ENCODE data around the gene STK38. TPM values are rescaled to one million over a fixed set of nuclear protein-coding genes. Genes with fewer than 3 reads are reported as not detected.
"Not testable (repeated sequence)": the region's sequence is repeated elsewhere in the genome, so short reads cannot be mapped to it uniquely, and the experiment has no call there.

Gene STK38
- total and polyA plus RNA-seq, 5 experiments from 2014 or later, result 46.4 to 163 (median 79.6) TPM

DNA sequence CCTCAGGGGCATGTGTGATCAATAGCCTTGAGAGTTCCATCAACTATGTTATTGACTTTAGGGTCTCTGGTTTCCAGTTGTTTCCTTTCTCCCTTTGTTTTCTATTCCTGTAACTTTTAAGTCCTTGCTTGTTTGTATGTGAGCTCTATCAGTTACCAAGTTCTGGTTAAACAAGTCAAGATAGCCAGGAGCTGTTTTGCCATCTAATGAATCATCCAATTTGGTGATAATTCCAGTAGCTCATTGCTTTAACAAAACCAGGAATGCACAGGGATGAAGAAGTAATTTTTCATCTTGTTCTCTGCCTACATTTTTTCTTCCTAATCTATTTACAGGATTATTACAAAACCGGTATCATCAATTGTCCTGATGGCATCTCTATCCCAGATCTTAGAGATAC lies 68.0 kb downstream of the STK38 start:
- DNase-seq, result no peak
- peaks cover 9 to 26% (median 16%) of the 10 kb centered on the region in 4 donors for H3K4me1 Mint-ChIP-seq
- peaks cover 0 to 72% (median 26%) of the 10 kb centered on the region in 3 donors for H3K36me3 Mint-ChIP-seq
- no peak for ATAC-seq
- peak overlapping the region in 1 of 10 donors; percentile 7 for H3K4me3 Mint-ChIP-seq
- peak overlapping the region in 6 of 10 donors; percentile 25 to 63 (median 36) for H3K27ac Mint-ChIP-seq
- no peaks in the 10 kb centered on the region for H3K9me3 Mint-ChIP-seq
- POLR2A ChIA-PET, result interaction anchor here (0.6 to 1.1 kb wide), 3 partner anchors 36 to 104 kb away, joined by 3 read pairs; partner anchors contain the start of gene KCTD20
- H3K27me3 Mint-ChIP-seq, result no peaks in the 10 kb centered on the region

DNA sequence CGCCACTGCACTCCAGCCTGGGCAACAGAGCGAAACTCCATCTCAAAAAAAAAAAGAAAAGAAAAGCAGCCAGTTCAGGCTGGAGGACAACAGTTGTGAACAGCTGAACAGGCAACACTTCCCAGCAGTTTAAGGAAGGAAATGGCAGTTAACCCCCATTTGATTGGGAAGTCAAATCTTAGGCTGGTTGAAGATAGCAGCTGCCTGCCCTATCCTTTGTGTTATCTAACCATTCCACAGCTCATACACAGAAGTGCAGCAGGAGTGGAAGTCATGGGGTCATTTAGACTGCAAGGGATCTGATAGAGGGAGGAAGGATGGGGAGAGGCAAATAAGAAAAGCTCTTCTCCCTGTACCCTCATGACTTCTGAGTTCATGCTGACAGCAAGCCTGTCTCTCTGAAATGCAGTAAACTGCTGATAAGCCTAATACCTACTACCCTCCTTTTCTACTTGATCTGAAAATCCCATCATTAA lies 69.2 kb downstream of the STK38 start:
- POLR2A ChIA-PET, result interaction anchor here (0.6 to 1.0 kb wide), 3 partner anchors 8 to 95 kb away, joined by 3 to 6 read pairs (median 3); no protein-coding TSS in a partner anchor
- H3K4me1 Mint-ChIP-seq, result peaks cover 9 to 26% (median 16%) of the 10 kb centered on the region in 4 donors
- no peak for DNase-seq

GRCh38 chr6:36469946-36470345 lies 77.3 kb downstream of the STK38 start:
- peaks cover 4 to 25% (median 13%) of the 10 kb centered on the region in 4 donors for H3K4me1 Mint-ChIP-seq
- H3K27ac Mint-ChIP-seq, result peak overlapping the region in 5 of 10 donors; percentile 4 to 60 (median 27)
- H3K36me3 Mint-ChIP-seq, result peaks cover 1 to 60% (median 4%) of the 10 kb centered on the region in 3 donors
- H3K4me3 Mint-ChIP-seq, result no peak overlapping the region
- no peak for ATAC-seq
- no peaks in the 10 kb centered on the region for H3K9me3 Mint-ChIP-seq
- POLR2A ChIA-PET, result interaction anchor here (0.9 to 1.1 kb wide), 2 partner anchors 8 to 123 kb away, joined by 3 read pairs; no protein-coding TSS in a partner anchor
- no peaks in the 10 kb centered on the region for H3K27me3 Mint-ChIP-seq
- no peak for DNase-seq

More for the DNA sequence above, 69.2 kb downstream of the STK38 start:
- Mint-ChIP-seq H3K36me3 (peaks cover 0 to 70% (median 25%) of the 10 kb centered on the region in 3 donors), H3K27ac (peak overlapping the region in 7 of 10 donors; percentile 4 to 76 (median 44)), H3K27me3 (no peaks in the 10 kb centered on the region), H3K9me3 (no peaks in the 10 kb centered on the region), H3K4me3 (no peak overlapping the region)
- ATAC-seq, result no peak

GRCh38 chr6:36469148-36469661 lies 78.1 kb downstream of the STK38 start:
- Mint-ChIP-seq H3K27ac (peak overlapping the region in 8 of 10 donors; percentile 2 to 78 (median 46)), H3K4me1 (peaks cover 9 to 26% (median 18%) of the 10 kb centered on the region in 4 donors), H3K36me3 (peaks cover 1 to 53% (median 4%) of the 10 kb centered on the region in 3 donors), H3K9me3 (no peaks in the 10 kb centered on the region), H3K27me3 (no peaks in the 10 kb centered on the region), H3K4me3 (no peak overlapping the region)
- no peak for DNase-seq
- POLR2A ChIA-PET, result interaction anchor here (0.9 to 1.1 kb wide), 2 partner anchors 9 to 124 kb away, joined by 3 read pairs; no protein-coding TSS in a partner anchor
- no peak for ATAC-seq

- Mint-ChIP-seq H3K27ac (no peak overlapping the region), H3K36me3 (peaks cover 1 to 41% (median 4%) of the 10 kb centered on the region in 3 donors), H3K4me1 (peaks cover 14 to 33% (median 30%) of the 10 kb centered on the region in 4 donors), H3K27me3 (no peaks in the 10 kb centered on the region), H3K9me3 (no peaks in the 10 kb centered on the region), H3K4me3 (no peak overlapping the region)
- DNase-seq (no peak), ATAC-seq (no peak)
- POLR2A ChIA-PET, result no interaction called here
These were observed 79.7 kb downstream of the STK38 start for GRCh38 chr6:36467625-36468024.

DNA sequence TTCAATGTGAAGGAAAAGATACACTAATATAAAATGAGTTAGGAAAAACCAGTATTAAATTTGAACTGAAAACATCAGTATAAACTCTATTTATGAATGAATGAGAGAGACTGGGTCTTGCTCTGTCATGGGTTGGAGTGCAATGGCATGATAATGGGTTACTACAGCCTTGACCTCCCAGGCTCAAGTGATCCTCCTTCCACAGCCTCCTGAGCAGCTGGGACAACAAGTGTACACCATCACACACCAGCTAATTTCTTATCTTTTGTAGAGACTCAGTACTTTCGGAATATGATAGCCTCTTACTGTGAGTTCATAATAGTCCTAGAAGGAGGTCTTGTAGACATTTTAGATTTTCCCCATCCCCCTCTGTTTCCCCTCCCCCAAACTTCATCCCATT lies 83.0 kb downstream of the STK38 start:
- H3K27ac Mint-ChIP-seq, result peak overlapping the region in 6 of 10 donors; percentile 17 to 75 (median 36)

DNA sequence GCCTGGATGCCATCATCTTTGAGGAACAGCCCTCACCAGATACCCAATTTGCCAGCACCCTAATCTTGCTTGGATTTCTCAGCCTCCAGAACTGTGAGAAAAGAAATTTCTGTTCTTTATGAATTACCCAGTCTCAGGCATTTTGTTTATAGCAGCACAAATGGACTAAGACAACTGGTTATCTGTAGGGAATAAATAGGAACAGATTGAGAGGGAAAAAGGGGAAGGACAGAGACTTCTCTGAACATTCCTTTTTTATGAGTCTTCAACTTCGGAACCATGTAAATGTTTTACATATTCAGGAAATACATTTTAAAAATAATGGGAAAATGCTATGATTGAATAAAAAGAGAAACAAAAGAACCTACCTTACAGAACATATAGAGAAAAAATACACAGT lies 83.6 kb downstream of the STK38 start:
- H3K4me3 Mint-ChIP-seq, result no peak overlapping the region
- POLR2A ChIA-PET, result interaction anchor here (0.6 kb wide), 1 partner anchor 116 kb away, joined by 4 read pairs; no protein-coding TSS in a partner anchor
- DNase-seq (no peak), ATAC-seq (no peak)
- no peaks in the 10 kb centered on the region for H3K27me3 Mint-ChIP-seq
- H3K4me1 Mint-ChIP-seq, result peaks cover 21 to 49% (median 48%) of the 10 kb centered on the region in 4 donors
- H3K36me3 Mint-ChIP-seq, result peaks cover 0 to 18% (median 2%) of the 10 kb centered on the region in 3 donors
- no peaks in the 10 kb centered on the region for H3K9me3 Mint-ChIP-seq
- peak overlapping the region in 2 of 10 donors; percentile 17 to 20 for H3K27ac Mint-ChIP-seq

More for the DNA sequence above, 83.0 kb downstream of the STK38 start:
- DNase-seq, result no peak
- POLR2A ChIA-PET, result interaction anchor here (0.8 kb wide), 1 partner anchor 20 kb away, joined by 3 read pairs; no protein-coding TSS in a partner anchor
- no peak for ATAC-seq
- Mint-ChIP-seq H3K9me3 (no peaks in the 10 kb centered on the region), H3K36me3 (peaks cover 0 to 21% (median 2%) of the 10 kb centered on the region in 3 donors), H3K27me3 (no peaks in the 10 kb centered on the region), H3K4me1 (peaks cover 24 to 53% (median 52%) of the 10 kb centered on the region in 4 donors), H3K4me3 (no peak overlapping the region)

GRCh38 chr6:36461646-36462045 lies 85.6 kb downstream of the STK38 start:
- POLR2A ChIA-PET, result interaction anchor here (0.9 kb wide), 1 partner anchor 140 kb away, joined by 3 read pairs; no protein-coding TSS in a partner anchor
- peak overlapping the region in 3 of 10 donors; percentile 10 to 69 (median 13) for H3K27ac Mint-ChIP-seq
- no peak for ATAC-seq

DNA sequence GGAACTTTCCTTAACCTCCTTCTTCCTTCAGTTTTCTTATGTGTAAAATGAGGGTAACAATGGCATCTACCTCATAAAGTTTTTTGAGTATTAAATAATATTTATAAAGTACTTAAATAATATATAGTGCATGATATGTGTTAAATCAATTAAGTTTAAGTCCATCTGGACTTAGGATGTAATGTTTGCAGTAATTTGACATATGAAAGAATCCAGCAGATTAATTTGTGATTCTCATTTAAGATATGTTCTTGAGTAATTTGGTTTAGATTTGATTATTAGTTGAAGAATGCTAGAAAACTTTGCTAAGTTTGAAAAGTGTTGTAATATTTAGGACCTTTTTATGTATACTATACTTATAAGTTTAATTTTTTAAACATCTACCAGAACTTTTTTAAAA lies 86.4 kb downstream of the STK38 start:
- Mint-ChIP-seq H3K4me1 (peaks cover 26 to 56% (median 53%) of the 10 kb centered on the region in 4 donors), H3K36me3 (peaks cover 0 to 13% (median 2%) of the 10 kb centered on the region in 3 donors), H3K4me3 (no peak overlapping the region), H3K9me3 (peaks cover 0 to 1% (median 0%) of the 10 kb centered on the region in 9 donors), H3K27me3 (no peaks in the 10 kb centered on the region), H3K27ac (peak overlapping the region in 1 of 10 donors; percentile 67)
- POLR2A ChIA-PET, result interaction anchor here (0.6 kb wide), 1 partner anchor 43 kb away, joined by 4 read pairs; no protein-coding TSS in a partner anchor
- DNase-seq, result no peak
- no peak for ATAC-seq

More at GRCh38 chr6:36461646-36462045, 85.6 kb downstream of the STK38 start:
- no peak for DNase-seq
- Mint-ChIP-seq H3K4me3 (no peak overlapping the region), H3K27me3 (no peaks in the 10 kb centered on the region), H3K9me3 (peaks cover 0 to 1% (median 0%) of the 10 kb centered on the region in 9 donors), H3K36me3 (peaks cover 0 to 19% (median 2%) of the 10 kb centered on the region in 3 donors), H3K4me1 (peaks cover 26 to 55% (median 53%) of the 10 kb centered on the region in 4 donors)

DNA sequence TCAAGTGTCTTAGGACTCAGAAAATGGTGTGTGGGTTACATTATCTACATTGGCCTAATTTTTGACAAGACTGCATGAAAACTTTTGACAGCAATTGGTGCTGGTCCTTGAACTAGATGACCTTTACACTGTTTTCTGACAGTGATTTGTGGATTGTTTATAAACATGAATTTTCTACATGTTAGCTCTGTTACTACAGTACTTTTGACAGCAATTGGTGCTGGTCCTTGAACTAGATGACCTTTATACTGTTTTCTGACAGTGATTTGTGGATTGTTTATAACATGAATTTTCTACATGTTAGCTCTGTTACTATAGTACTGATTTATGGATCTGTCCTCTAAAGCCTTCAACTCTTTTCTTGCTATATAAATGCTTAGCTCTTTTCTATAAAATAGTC lies 87.8 kb downstream of the STK38 start:
- POLR2A ChIA-PET, result interaction anchor here (1.4 kb wide), 1 partner anchor 13 kb away, joined by 3 read pairs; no protein-coding TSS in a partner anchor
- peaks cover 0 to 1% (median 0%) of the 10 kb centered on the region in 9 donors for H3K9me3 Mint-ChIP-seq
- DNase-seq (no peak), ATAC-seq (no peak)
- H3K4me1 Mint-ChIP-seq, result peaks cover 25 to 60% (median 53%) of the 10 kb centered on the region in 4 donors
- no peak overlapping the region for H3K4me3 Mint-ChIP-seq
- H3K36me3 Mint-ChIP-seq, result peaks cover 0 to 15% (median 2%) of the 10 kb centered on the region in 3 donors
- H3K27ac Mint-ChIP-seq, result no peak overlapping the region
- no peaks in the 10 kb centered on the region for H3K27me3 Mint-ChIP-seq

GRCh38 chr6:36455486-36456027 lies 91.7 kb downstream of the STK38 start:
- ATAC-seq (no peak), DNase-seq (no peak)
- peaks cover 0 to 36% (median 6%) of the 10 kb centered on the region in 3 donors for H3K36me3 Mint-ChIP-seq
- H3K9me3 Mint-ChIP-seq, result peaks cover 0 to 1% (median 0%) of the 10 kb centered on the region in 9 donors
- H3K27me3 Mint-ChIP-seq, result no peaks in the 10 kb centered on the region
- peaks cover 9 to 46% (median 29%) of the 10 kb centered on the region in 4 donors for H3K4me1 Mint-ChIP-seq
- POLR2A ChIA-PET, result interaction anchor here (0.6 to 0.7 kb wide), 3 partner anchors 11 to 855 kb away, joined by 3 to 4 read pairs (median 3); no protein-coding TSS in a partner anchor
- no peak overlapping the region for H3K27ac Mint-ChIP-seq
- no peak overlapping the region for H3K4me3 Mint-ChIP-seq

DNA sequence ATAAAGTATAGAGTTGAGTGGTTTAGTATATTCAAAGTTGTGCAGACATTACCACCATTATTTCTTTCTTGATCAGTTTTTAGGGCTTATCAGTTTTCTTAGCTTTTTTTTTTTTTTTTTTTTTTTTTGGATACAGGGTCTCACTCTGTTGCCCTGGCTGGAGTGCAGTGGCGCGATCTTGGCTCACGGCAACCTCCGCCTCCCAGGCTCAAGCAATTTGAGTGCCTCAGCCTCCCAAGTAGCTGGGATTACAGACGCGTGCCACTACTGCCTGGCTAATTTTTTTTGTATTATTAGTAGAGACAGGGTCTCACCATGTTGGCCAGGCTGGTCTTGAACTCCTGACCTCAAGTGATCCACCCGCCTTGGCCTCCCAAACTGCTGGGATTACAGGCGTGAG lies 94.4 kb downstream of the STK38 start:
- H3K36me3 Mint-ChIP-seq, result peaks cover 0 to 44% (median 18%) of the 10 kb centered on the region in 3 donors
- H3K4me3 Mint-ChIP-seq, POLR2A ChIA-PET, ATAC-seq, H3K27ac Mint-ChIP-seq, H3K9me3 Mint-ChIP-seq, DNase-seq, H3K27me3 Mint-ChIP-seq: not testable (repeated sequence)
- peaks cover 7 to 57% (median 37%) of the 10 kb centered on the region in 4 donors for H3K4me1 Mint-ChIP-seq

Measured in naive thymus-derived CD8-positive, alpha-beta T cell (primary cell).